Psoas muscle (tissue), 8 donors: ENCODE data around the gene INTS2. TPM values are rescaled to one million over a fixed set of nuclear protein-coding genes. Genes with fewer than 3 reads are reported as not detected.

Source experiments
- ATAC-seq, 4 donors: fragments of 200-7000 bp; cut with Tn5 transposase; one replicate each; pipeline ENCODE4 v1.9.1; 2020; ENCODE audit warnings: moderate library complexity in 3 of 4, mild to moderate bottlenecking in 2 of 4
- DNase-seq, 2 donors: peaks; one replicate each; pipeline ENCODE4 v3.0.0-alpha.2; 2020
- H3K27ac ChIP-seq: fragments of 200-600 bp; one replicate; pipeline ENCODE4 v1.8.0; 2022
- H3K27me3 ChIP-seq, 3 donors: fragments of 200-600 bp in 1 of 3; one replicate each; pipeline versions ENCODE4 v1.6.1 to v1.8.0; 2013 to 2022; ENCODE audit warnings: low read length in 2 of 3, mild to moderate bottlenecking in 2 of 3, moderate library complexity in 1 of 3; ENCODE audit not compliant: insufficient read depth in 3 of 3
- H3K36me3 ChIP-seq, 2 donors: fragments of 200-600 bp in 1 of 2; one replicate each; pipeline versions ENCODE4 v1.6.1 to v1.8.0; 2013 to 2022; ENCODE audit warnings: low read depth in 1 of 2, mild to moderate bottlenecking in 1 of 2, moderate library complexity in 1 of 2; ENCODE audit not compliant: insufficient read depth in 1 of 2
- H3K4me1 ChIP-seq: fragments of 200-600 bp; one replicate; pipeline ENCODE4 v1.8.0; 2022
- H3K4me3 ChIP-seq: fragments of 200-600 bp; one replicate; pipeline ENCODE4 v1.8.0; 2022; ENCODE audit warnings: mild to moderate bottlenecking
- H3K9me3 ChIP-seq: fragments of 200-600 bp; one replicate; pipeline ENCODE4 v1.8.0; 2022
- CTCF ChIP-seq: fragments of 200-600 bp; IDR thresholded peaks from one replicate; pipeline ENCODE4 v1.8.0; 2022; ENCODE audit warnings: antibody characterized with exemption
- WGBS, 3 donors: extraction: QIAGEN DNeasy Blood & Tissue Kit; methylation state at CpG; one replicate each; pipeline versions ENCODE4 v1.1.6 to v1.1.7; 2013; 5-methylcytosine and 5-hydroxymethylcytosine counted together
- intact Hi-C, 2 donors: fragments of 100-400 bp; cut with DNase I; formaldehyde crosslinking; loops; one replicate each; pipeline versions ENCODE4 v1.11.0 to v1.14.2; 2022
- polyA plus RNA-seq, 3 donors: library from polyadenylated mRNA; stranded (reverse); fragments of 200-250 nt; gene quantifications; one replicate each; pipeline ENCODE4 v1.2.3, GENCODE V29; 2013
- total RNA-seq, 4 donors: library from RNA; stranded (reverse); fragmentation: NEBNext Ultra II Directional in 2 of 4; extraction: Animal tissue kit (Norgen Biotek cat#: 25700) in 2 of 4; gene quantifications; one replicate each; pipeline versions ENCODE4 v1.2.1 to v1.2.4, GENCODE V29; 2021 to 2023
- donor health status: healthy with polysubstance abuse.
- donor health status: DM: no; HTN: no; CAD: no; lungs with moderate emphysema.
- donor health status: Bipolar disorder and iron deficiency.
- donor health status: healthy.
- donor health status: DM: yes; HTN: yes; CAD: no.
- donor health status: DM: no; HTN: no; CAD: no.
- donor health status: DM: no; HTN: no; CAD: no.
- donor health status: DM: yes; HTN: yes; CAD: no.

INTS2 gene
- total and polyA plus RNA-seq, 7 donors = 1.3 to 8.0 (median 6.6) TPM

- H3K36me3 ChIP-seq = no peaks in the 10 kb centered on the region
- no peak overlapping the region for H3K4me3 ChIP-seq
- no peaks in the 10 kb centered on the region for H3K9me3 ChIP-seq
- no peak overlapping the region for H3K27ac ChIP-seq
- 80 to 83% (median 82%) methylated on average over 1 of the region's 1 CpG for WGBS, 3 donors
- DNase-seq = no peak
- intact Hi-C loops = no loop called here
- no peaks in the 10 kb centered on the region for H3K4me1 ChIP-seq
- no peak for ATAC-seq
- no peak for TF ChIP-seq CTCF
- no peaks in the 10 kb centered on the region for H3K27me3 ChIP-seq
Measured at GRCh38 chr17:61843435-61843834, 84.3 kb downstream of the INTS2 start.

- DNase-seq (no peak), ATAC-seq (no peak)
- intact Hi-C loops = no loop called here
- Histone ChIP-seq H3K36me3 (no peaks in the 10 kb centered on the region), H3K4me1 (no peaks in the 10 kb centered on the region), H3K4me3 (no peak overlapping the region), H3K9me3 (no peaks in the 10 kb centered on the region), H3K27ac (no peak overlapping the region), H3K27me3 (no peaks in the 10 kb centered on the region)
- TF ChIP-seq CTCF = no peak
- WGBS, 3 donors = 88 to 96% (median 89%) methylated on average over 1 of the region's 1 CpG
Measured at GRCh38 chr17:61842899-61843298, 84.9 kb downstream of the INTS2 start.

GRCh38 chr17:61839300-61839786 lies 88.4 kb downstream of the INTS2 start:
- H3K36me3 ChIP-seq = no peaks in the 10 kb centered on the region
- intact Hi-C loops = loop anchor here (5.0 to 10.0 kb wide), 2 partner anchors 205 to 422 kb away; no protein-coding TSS in a partner anchor
- no peaks in the 10 kb centered on the region for H3K4me1 ChIP-seq
- no peaks in the 10 kb centered on the region for H3K27me3 ChIP-seq
- WGBS, 3 donors = 95 to 100% (median 98%) methylated on average over 1 of the region's 1 CpG
- no peak overlapping the region for H3K4me3 ChIP-seq
- H3K27ac ChIP-seq = no peak overlapping the region
- H3K9me3 ChIP-seq = no peaks in the 10 kb centered on the region
- DNase-seq (no peak), ATAC-seq (no peak)
- no peak for TF ChIP-seq CTCF

GRCh38 chr17:61837175-61838051 lies 90.4 kb downstream of the INTS2 start:
- peak in 2 of 4 donors; percentile 58 to 72 for ATAC-seq

More at GRCh38 chr17:61837175-61838051, 90.4 kb downstream of the INTS2 start:
- 52 to 60% (median 57%) methylated on average over 4 of the region's 4 CpGs for WGBS, 3 donors
- no peaks in the 10 kb centered on the region for H3K27me3 ChIP-seq
- H3K4me1 ChIP-seq = no peaks in the 10 kb centered on the region
- H3K36me3 ChIP-seq = no peaks in the 10 kb centered on the region
- no peak overlapping the region for H3K4me3 ChIP-seq
- peak; percentile 67 for TF ChIP-seq CTCF
- peak; percentile 21 to 51 for DNase-seq
- no peak overlapping the region for H3K27ac ChIP-seq
- intact Hi-C loops = loop anchor here (2.0 to 10.0 kb wide), 3 partner anchors 203 to 425 kb away; no protein-coding TSS in a partner anchor
- no peaks in the 10 kb centered on the region for H3K9me3 ChIP-seq
